ENCODE results near the gene PMM1. TPM values are rescaled to one million over a fixed set of nuclear protein-coding genes. Genes with fewer than 3 reads are reported as not detected.

Gene PMM1
- total and polyA plus RNA-seq, 2 of the 13 experiments (the other 11 are each of a cell fraction or from before 2014, with no cell fraction given): 17.8 to 95.6 TPM

GRCh38 chr22:41596776-41597634 is 7.4 kb upstream of the PMM1 start:
- no peak overlapping the region for H3K4me2 ChIP-seq (ENCODE audit: low read depth, low read length)
- FAIRE-seq: peak; percentile 71
- BruUV-seq (replicated peaks): no TSS peak
- peaks cover 3 to 8% of the 10 kb centered on the region in 2 experiments; a peak in 4 of 5 replicates for H3K36me3 ChIP-seq (replicated peaks in 1 of 2; ENCODE audit: control insufficient read depth in 1 of 2, insufficient read depth in 2 of 2, low read length in 2 of 2)
- ChIA-PET POLR2A (interaction anchor here (0.8 to 1.2 kb wide), 3 partner anchors 22 to 39 kb away, joined by 3 read pairs; partner anchors contain the start of genes DESI1 and XRCC6), CTCF (ENCODE audit: low intra/inter-chr PET ratio, low total read pairs) (interaction anchor here (0.7 to 4.8 kb wide), 4 partner anchors 20 to 70 kb away, joined by 3 to 77 read pairs (median 6); partner anchors contain the start of gene POLR3H)
- in situ Hi-C loops (cut with HindIII; ENCODE audit: extremely low pct_ligation_motif_present, low pct_unique_long_range_greater_than_20kb): no loop called here
- no peaks in the 10 kb centered on the region for H3K27me3 ChIP-seq (ENCODE audit: control insufficient read depth in 1 of 2, insufficient read depth in 2 of 2, low read length in 2 of 2)
- H4K20me1 ChIP-seq (ENCODE audit: insufficient read depth, low read length): no peaks in the 10 kb centered on the region
- peaks cover 27% of the 10 kb centered on the region for H3K4me1 ChIP-seq (ENCODE audit: insufficient read depth, low read length)
- WGBS (ENCODE audit: low lambda C conversion rate): 50% methylated on average over 7 of the region's 13 CpGs
- intact Hi-C loops (cut with micrococcal nuclease; ENCODE audit: unreplicated experiment): loop anchor here (2.0 kb wide), 1 partner anchor 20 kb away; no protein-coding TSS in a partner anchor
- DNase-seq (ENCODE audit: low spot score): peak; percentile 39
- H3K9ac ChIP-seq (ENCODE audit: insufficient read depth, low read depth, low read length): no peak overlapping the region
- no peak overlapping the region for H3K27ac ChIP-seq (ENCODE audit: extremely low read length, insufficient read depth, low read length)
- H2AFZ ChIP-seq (ENCODE audit: low read length): no peak overlapping the region
- no peaks in the 10 kb centered on the region for H3K79me2 ChIP-seq (ENCODE audit: insufficient read depth, low read length)
- peak; percentile 91 for ATAC-seq
- H3K4me3 ChIP-seq (replicated peaks in 1 of 3; ENCODE audit: insufficient read depth in 1 of 3, low read depth in 2 of 3, low read length in 3 of 3): no peak overlapping the region
- H3K9me3 ChIP-seq (ENCODE audit: low read length): no peaks in the 10 kb centered on the region
- no peak for TF ChIP-seq ZBTB1 (CRISPR knock-in tag; IDR thresholded peaks at IDR 0.05; ENCODE audit: borderline replicate concordance)
- no peak for TF ChIP-seq XBP1 (CRISPR knock-in tag; IDR thresholded peaks at IDR 0.05)
- TF ChIP-seq HMGXB4 (CRISPR knock-in tag; IDR thresholded peaks at IDR 0.05; ENCODE audit: borderline replicate concordance in 1 of 2, low read depth in 1 of 2): peak in 1 of 2 experiments; percentile 49; a peak in 1 of 4 replicates
- TF ChIP-seq ZNF530 (CRISPR knock-in tag; IDR thresholded peaks at IDR 0.05; ENCODE audit: low read depth): no peak
- TF ChIP-seq HMGA1 (CRISPR knock-in tag; conservative IDR thresholded peaks at IDR 0.05): no peak
- no peak for TF ChIP-seq ARNTL (CRISPR knock-in tag; IDR thresholded peaks at IDR 0.05)
- TF ChIP-seq HOXA9 (CRISPR knock-in tag; IDR thresholded peaks at IDR 0.05; ENCODE audit: borderline replicate concordance): no peak
- no peak for TF ChIP-seq ZUFSP (CRISPR knock-in tag; IDR thresholded peaks at IDR 0.05; ENCODE audit: borderline replicate concordance)
- TF ChIP-seq BCL6 (CRISPR knock-in tag; IDR thresholded peaks at IDR 0.05): no peak
- TF ChIP-seq KDM2A (CRISPR knock-in tag; IDR thresholded peaks at IDR 0.05; ENCODE audit: borderline replicate concordance, low read depth): peak; percentile 62; the same call in 1 of the 2 replicates
- no peak; the same call in 1 of the 2 replicates for TF ChIP-seq SRY (CRISPR knock-in tag; IDR thresholded peaks at IDR 0.05)
- no peak for TF ChIP-seq KMT2B (CRISPR knock-in tag; IDR thresholded peaks at IDR 0.05)
- no peak for TF ChIP-seq ZNF570 (CRISPR knock-in tag; IDR thresholded peaks at IDR 0.05; ENCODE audit: borderline replicate concordance)
- no peak for TF ChIP-seq ZNF883 (CRISPR knock-in tag; IDR thresholded peaks at IDR 0.05; ENCODE audit: not compliant biosample characterization)
- TF ChIP-seq ZBTB3 (CRISPR knock-in tag; IDR thresholded peaks at IDR 0.05; ENCODE audit: borderline replicate concordance, low read depth): no peak
- TF ChIP-seq ZNF367 (CRISPR knock-in tag; IDR thresholded peaks at IDR 0.05; ENCODE audit: borderline replicate concordance): no peak
- peak; percentile 30 for TF ChIP-seq MED8 (CRISPR knock-in tag; IDR thresholded peaks at IDR 0.05; ENCODE audit: insufficient replicate concordance)
- no peak for TF ChIP-seq CBX2 (IDR thresholded peaks at IDR 0.05; ENCODE audit: low read depth, low read length)
- no peak for TF ChIP-seq CBX2 (CRISPR knock-in tag; IDR thresholded peaks at IDR 0.05; ENCODE audit: low read depth)
- TF ChIP-seq ZBTB21 (CRISPR knock-in tag; IDR thresholded peaks at IDR 0.05): no peak
- no peak for TF ChIP-seq ZNF343 (CRISPR knock-in tag; IDR thresholded peaks at IDR 0.05)

Data from HepG2 (cell line).